GM18505 (cell line): ENCODE results near the gene SEMA6B.
"Not testable (repeated sequence)": the region's sequence is repeated elsewhere in the genome, so short reads cannot be mapped to it uniquely, and the experiment has no call there.

Experiments
- ATAC-seq: cut with Tn5 transposase; IDR thresholded peaks from one replicate; pipeline ENCODE4 v1.9.1; 2021; ENCODE audit not compliant: unreplicated experiment
- POLR2A ChIP-seq: IDR thresholded peaks from 4 replicates; pipeline ENCODE4 v1.6.1; 2011; ENCODE audit warnings: borderline replicate concordance; ENCODE audit not compliant: insufficient read depth, insufficient read length; ENCODE audit errors: extremely low read depth

Gene SEMA6B

DNA sequence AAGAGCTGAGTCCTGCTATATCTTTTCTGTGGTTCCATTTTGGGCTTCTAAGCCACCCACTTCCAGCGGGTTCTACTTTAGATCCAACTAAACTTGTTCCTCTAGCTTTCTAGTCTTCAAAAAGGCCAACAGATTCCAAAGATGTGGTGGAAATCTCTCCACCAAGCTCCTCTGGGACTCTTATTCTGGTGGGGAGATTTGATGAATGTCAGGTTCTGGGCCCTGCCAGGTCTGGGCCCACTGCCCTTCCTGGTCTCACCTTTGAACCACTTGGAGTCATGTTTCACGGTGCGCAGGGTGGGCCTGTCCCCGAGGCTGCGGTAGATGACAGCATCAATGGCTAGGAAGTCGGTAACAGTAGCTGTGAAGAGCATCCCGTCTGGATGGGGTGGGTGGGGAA is 4.8 kb downstream of the SEMA6B start:
- ATAC-seq, result no peak
- TF ChIP-seq POLR2A, result no peak

DNA sequence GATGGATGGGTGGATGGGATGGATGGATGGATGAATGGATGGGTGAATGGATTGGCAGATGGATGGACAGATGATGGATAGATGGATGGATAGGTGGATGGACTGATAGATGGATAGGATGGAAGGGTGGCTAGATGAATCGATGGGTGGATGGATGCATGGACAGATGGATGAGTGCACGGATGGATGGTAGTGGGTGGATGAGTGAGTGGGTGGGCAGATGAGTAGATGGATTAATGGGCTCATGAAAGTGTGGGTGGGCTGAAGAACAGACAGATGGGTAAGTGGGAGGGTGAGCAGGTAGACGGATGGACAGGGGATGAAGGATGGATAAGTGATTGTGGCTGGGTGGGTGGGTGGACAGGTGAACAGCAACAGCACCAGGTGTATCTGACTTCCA is 5.7 kb downstream of the SEMA6B start:
- no peak for TF ChIP-seq POLR2A
- ATAC-seq, result no peak

GRCh38 chr19:4553092-4553695 is 6.3 kb downstream of the SEMA6B start:
- TF ChIP-seq POLR2A, result no peak
- ATAC-seq, result no peak

DNA sequence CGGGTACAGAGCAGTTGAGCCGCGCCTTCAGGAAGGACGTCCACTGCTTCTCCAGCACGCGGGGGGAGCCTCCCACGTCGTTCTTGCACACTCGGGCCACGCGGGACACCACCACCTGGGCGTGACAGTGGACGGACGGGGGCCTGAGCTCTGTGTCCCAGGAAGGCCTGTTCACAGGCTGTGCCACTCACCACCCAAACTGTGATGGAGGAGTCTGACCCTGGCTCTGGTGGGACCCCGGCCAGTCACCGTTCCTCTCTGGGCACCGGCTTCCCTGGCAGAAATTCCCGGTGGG is 7.0 kb downstream of the SEMA6B start:
- no peak for TF ChIP-seq POLR2A
- no peak for ATAC-seq

DNA sequence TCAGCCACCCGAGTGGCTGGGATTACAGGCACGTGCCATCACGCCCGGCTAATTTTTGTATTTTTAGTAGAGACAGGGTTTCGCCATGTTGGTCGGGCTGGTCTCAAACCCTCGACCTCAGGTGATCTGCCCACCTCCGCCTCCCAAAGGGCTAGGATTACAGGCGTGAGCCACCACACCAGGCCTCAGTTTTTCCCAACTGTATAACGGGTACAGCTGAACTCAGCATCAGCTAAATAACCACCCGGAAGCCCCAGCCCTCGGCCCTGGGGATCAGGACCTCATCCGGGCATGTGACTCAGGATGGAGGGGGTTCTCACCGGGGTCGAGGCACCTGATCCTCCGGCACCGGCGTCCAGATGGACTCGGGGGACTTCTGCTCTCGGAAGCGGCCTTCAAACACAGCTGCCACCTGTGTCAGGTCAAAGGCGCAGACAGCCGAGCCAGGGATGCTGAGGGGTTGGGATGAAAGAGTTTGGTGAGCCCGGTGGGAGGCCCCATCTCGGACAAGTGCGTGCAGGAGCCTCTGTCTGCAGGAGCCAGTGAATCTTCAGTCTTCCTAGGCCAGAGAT is 8.9 kb downstream of the SEMA6B start:
- ATAC-seq, result no peak
- TF ChIP-seq POLR2A, result no peak

GRCh38 chr19:4550018-4550417 is 9.5 kb downstream of the SEMA6B start:
- TF ChIP-seq POLR2A, result no peak
- ATAC-seq, result no peak

DNA sequence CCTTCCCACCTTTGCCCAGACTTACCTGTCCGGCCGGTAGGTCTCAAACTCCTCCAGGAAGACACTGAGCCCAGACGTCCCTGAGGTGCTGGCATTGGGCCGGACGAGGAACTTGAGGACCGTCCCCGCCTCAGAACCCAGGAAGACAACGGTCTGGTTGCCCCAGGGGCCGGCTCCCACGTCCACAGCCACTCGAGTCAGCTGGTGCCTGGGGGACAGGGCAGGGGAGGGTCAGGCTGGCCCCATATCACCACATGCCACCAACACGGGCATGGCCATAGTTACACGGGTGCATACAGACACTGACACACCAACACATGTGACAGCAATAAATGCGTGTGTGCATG is 11.3 kb downstream of the SEMA6B start:
- no peak for TF ChIP-seq POLR2A
- ATAC-seq, result no peak

- ATAC-seq, result no peak
- TF ChIP-seq POLR2A, result no peak
Measured at GRCh38 chr19:4547303-4548237, 11.9 kb downstream of the SEMA6B start.

DNA sequence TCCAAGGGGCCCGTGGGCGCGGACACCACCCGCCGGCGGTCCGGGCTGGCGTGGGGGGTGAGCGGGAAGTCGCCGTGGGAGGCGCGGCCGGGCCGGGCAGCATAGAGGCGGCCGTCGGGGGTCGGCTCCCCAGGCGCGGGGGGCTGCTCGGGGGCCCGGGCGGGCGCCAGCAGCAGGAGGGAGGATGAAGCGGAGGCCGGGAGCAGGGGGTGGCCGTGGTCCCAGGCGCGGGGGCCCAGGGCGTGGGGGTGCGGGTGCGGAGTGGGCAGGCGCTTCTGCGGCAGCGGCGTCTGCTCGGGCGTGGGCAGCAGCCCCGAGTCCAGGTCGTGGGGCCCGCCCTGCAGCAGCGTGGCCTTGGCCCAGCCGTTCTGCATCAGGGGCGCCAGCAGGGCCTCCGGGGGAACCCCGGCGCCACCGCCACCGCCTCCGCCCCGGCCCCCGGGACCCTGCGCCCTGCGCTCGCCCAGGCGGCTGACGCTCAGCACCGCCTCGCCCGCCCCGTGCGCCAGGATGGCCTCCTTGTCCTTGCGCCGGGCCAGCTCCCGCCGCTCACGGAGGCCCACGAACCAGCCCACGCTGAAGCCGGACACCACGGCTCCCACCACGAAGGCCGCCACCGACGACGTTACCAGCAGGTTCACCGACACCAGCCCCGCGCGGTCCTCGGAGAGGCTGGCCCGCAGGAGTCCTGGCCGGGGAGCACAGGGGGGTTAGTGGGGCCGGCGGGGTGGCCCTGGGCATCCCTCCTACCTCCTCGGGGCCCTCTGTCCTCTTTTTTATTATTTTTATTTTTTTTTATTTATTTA is 15.4 kb downstream of the SEMA6B start:
- no peak for TF ChIP-seq POLR2A
- no peak for ATAC-seq

GRCh38 chr19:4542896-4543841 is 16.3 kb downstream of the SEMA6B start:
- no peak for TF ChIP-seq POLR2A
- no peak for ATAC-seq

DNA sequence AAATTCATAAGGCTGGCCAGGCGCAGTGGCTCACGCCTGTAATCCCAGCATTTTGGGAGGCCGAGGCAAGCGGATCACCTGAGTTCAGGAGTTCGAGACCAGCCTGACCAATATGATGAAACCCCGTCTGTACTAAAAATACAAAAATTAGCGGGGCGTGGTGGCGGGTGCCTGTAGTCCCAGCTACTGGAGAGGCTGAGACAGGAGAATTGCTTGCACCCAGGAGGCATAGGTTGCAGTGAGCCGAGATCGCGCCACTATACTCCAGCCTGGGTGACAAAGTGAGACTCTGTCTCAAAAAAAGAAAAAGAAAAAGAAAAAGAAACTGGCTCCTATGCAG is 17.7 kb downstream of the SEMA6B start:
- ATAC-seq, result not testable (repeated sequence)

GRCh38 chr19:4541114-4541805 is 18.2 kb downstream of the SEMA6B start:
- no peak for ATAC-seq
- TF ChIP-seq POLR2A, result no peak
